Ureter (tissue), 1 donor: Measurements from ENCODE around the gene RREB1. TPM values are rescaled to one million over a fixed set of nuclear protein-coding genes. Genes with fewer than 3 reads are reported as not detected.
A peak's percentile ranks its signal among the peaks of the same experiment; 100 is the strongest.

Experiments
- DNase-seq: peaks from one replicate; pipeline ENCODE4 v3.0.0-alpha.2; 2020; ENCODE audit warnings: low spot score
- total RNA-seq: library from RNA; stranded (reverse); gene quantifications from one replicate; pipeline ENCODE4 v1.2.4, GENCODE V29; 2023
- donor health status: DM: yes; HTN: yes; CAD: no.

The RREB1 gene
- total RNA-seq, 1 donor from 2014 or later: 74.6 TPM

DNA sequence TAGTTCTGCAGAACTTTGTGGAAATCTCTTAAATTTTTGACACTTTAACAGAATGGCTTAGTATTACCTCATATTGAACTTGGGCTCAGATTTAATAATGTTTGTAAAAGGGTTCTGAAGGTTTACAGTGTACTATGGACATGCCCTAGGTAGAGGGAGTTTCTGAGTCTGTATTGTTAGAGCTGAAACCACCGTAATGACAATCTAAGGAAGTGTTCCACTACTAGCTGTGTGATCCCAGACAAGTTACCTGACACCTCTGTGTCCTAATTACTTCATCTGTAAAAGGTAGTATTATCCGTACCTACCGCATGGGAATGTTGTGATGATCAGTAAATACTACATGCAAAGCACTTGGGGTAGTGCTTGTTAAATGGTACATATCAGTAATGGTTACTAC, 86.9 kb downstream of the RREB1 start:
- no peak for DNase-seq

- no peak for DNase-seq
Observed at GRCh38 chr6:7195339-7196018, 87.7 kb downstream of the RREB1 start.

- no peak for DNase-seq
Observed at GRCh38 chr6:7196019-7196402, 88.2 kb downstream of the RREB1 start.

DNA sequence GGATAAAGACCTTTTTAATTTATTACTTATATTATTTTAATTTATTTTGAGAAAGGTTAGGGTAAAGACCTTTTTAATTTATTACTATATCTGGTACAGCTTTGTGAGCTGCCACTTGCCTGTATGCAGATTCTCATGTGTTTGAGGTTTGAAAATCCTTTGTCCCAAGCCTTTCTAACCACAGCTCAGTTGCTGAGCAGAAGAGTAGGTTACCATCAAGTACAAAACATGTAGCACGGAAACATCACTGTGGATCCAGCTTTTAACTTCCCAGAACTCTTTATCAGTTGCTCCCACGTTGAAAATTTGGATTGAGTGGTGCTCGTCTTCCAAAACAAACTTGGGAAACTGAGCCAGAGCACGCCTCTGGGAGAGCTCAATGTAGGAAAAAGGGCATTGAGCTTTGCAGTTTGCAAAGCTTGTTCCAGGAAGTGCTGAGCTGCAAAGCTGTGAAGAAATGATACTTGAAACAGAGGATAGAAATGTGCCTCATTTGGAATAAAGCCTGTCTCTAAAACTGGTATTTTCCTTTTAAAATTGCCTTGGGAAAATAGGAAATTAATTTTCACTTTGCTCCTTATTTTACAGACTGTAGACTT, 89.0 kb downstream of the RREB1 start:
- no peak for DNase-seq

DNA sequence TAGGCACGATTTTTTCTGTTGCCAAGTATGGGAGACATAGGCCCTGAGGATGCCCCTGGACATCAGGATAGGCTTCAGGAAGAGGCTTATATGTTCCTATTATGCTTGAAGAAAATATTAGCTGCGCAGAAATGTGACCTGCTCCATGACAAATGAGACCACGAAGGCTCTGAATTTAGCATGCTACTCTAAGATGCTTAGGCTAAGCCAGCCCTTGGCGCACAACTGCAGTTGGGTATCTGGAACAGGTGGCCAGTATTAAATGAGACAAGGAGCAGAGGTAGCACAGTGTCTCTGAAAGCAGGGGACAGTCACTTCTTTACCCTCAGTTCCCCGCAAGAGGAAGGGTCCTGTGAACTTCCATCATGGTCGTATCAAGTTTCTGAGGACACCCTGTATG, 90.0 kb downstream of the RREB1 start:
- DNase-seq: no peak

GRCh38 chr6:7198833-7199800, 91.4 kb downstream of the RREB1 start:
- no peak for DNase-seq

DNA sequence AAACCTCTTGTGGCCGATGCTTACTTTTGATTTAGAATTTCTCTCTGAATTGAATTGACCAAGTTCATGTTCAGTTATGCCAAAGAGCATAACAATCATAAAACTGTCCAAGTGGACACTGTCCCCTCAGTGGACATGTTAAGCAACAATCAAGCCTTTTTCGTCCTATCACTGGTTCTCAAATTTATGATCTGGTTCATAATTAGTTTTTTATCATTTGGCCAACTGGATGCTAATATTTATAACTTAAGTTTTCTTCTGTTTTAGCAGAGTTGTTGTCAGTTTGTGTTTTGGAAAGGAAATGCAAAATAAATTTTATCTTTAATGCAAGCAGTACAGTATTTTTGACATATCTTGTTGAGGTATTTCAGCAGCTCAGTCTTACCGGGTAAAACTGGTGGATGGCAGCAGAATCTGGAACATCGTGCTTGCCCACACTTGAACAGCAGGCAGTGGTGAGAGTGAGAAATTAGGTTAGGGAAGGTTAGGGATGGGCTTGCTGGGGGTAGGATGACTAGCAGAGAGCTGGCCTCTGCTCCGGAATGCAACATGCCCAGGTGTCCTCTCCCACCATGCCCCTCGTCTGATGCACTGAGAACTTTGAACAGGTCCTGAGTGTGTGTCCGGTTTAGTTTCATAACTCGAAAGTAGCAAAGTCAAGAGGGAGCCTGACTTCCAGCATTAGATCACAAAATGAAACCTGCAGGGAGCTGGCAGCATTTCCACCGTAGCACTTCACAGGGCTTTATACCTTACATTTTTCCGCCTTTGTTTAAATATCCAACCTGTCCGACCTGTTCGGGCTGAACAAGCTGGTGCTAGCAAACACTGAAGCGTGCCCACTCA, 93.1 kb downstream of the RREB1 start:
- peak; percentile 82 for DNase-seq

- no peak for DNase-seq
Observed at GRCh38 chr6:7201444-7201731, 93.6 kb downstream of the RREB1 start.

- DNase-seq: no peak
Observed at GRCh38 chr6:7201732-7202541, 94.2 kb downstream of the RREB1 start.

- DNase-seq: no peak
Observed at GRCh38 chr6:7202950-7203349, 95.2 kb downstream of the RREB1 start.

- no peak for DNase-seq
Observed at GRCh38 chr6:7203939-7204338, 96.2 kb downstream of the RREB1 start.

GRCh38 chr6:7204726-7205125, 97.0 kb downstream of the RREB1 start:
- DNase-seq: no peak

DNA sequence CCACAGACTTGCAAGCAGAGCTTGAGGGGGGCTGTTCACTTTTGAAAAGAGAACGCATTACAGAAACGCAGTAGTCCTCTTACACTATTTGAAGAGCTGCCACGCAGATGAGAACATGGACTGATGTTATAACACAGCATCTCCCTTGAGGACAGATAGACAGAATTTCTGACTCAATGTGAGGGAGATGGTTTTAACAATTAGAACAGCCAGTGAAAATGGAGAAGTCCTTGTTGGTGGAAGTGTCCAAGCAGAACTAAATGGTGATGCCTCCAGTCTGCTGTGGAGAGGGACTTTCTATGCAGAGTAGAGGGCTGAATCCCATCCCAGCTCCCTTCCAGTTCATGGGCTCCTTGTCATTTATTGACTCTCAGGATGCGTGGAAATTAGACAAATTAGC, 100.0 kb downstream of the RREB1 start:
- DNase-seq: no peak

- no peak for DNase-seq
Observed at GRCh38 chr6:7213416-7213815, 105.7 kb downstream of the RREB1 start.

GRCh38 chr6:7214468-7214867, 106.7 kb downstream of the RREB1 start:
- DNase-seq: no peak

- no peak for DNase-seq
Observed at GRCh38 chr6:7215131-7215530, 107.4 kb downstream of the RREB1 start.

GRCh38 chr6:7215798-7216231, 108.1 kb downstream of the RREB1 start:
- no peak for DNase-seq

DNA sequence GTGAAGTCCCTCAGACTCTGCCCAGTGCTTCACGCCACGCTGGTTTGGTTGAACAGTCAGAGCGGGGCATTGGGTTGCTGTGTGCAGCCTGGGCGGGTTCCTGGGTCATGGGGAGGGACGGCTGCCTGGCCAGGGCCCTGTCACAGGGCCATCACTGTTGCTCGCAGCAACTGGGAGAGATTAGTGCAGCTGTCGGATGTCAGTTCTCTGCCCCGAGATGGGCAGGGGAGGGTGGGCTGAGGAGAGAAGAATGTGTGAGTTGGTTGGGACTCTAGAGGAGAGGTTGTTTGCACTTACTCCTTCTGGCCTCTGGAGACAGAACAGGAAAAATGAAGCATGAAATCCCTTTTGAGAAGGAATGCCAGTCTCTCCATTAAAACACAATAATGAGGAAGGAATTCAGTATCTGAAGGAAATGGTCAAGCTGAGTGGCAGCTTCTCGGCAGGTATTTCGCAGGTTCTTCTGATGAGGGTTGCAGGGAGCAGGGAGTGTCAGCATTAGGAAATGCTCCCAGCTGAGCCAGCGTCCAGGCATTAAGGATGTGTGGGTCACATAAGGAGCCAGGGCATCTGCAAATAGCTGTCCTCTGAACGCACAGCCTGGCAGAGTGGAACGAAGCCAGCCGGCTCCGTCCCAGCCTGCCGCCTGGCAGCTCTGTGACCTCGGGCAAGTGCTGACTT, 109.3 kb downstream of the RREB1 start:
- DNase-seq: no peak

- DNase-seq: no peak
Observed at GRCh38 chr6:7218406-7218988, 110.7 kb downstream of the RREB1 start.

DNA sequence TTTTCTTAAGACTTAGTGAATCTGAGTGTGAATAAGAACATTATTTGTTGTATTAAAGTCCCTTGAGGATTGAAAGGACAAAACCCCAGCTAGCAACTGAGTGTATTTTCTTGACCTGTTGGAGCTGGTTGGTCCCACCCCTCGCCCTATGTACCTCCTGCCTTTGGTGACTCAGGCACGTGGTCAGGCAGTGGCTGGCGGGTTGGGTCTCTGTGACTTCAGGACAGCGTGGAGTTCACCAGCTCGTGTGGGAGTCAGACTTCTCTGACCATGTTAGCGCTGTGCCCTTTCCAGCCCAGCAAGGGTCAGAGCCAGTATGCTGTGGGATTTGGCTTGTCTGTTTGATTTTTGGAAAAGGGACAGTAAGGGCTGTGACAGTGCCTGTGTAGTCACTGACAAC, 111.5 kb downstream of the RREB1 start:
- no peak for DNase-seq
